Astrocyte (in vitro differentiated cells and primary cell): ENCODE measurements around the gene TBC1D2B. TPM values are rescaled to one million over a fixed set of nuclear protein-coding genes. Genes with fewer than 3 reads are reported as not detected.

ENCODE experiments used
- DNase-seq: peaks from one replicate; pipeline ENCODE4 v3.0.0-alpha.2; 2010; ENCODE audit warnings: low read depth
- FAIRE-seq: peaks from 2 replicates; lab custom pipeline; 2011; peaks lifted over from hg19 to GRCh38; lab: Jason Lieb, UNC
- H2AFZ ChIP-seq: 2 replicates; pipeline ENCODE4 v1.6.0; 2012; ENCODE audit warnings: low read depth, low read length, inconsistent platforms
- H3K27ac ChIP-seq: 2 replicates; pipeline ENCODE4 v1.5.1; 2011; ENCODE audit warnings: low read depth, low read length, inconsistent platforms
- H3K27me3 ChIP-seq: 2 replicates; pipeline ENCODE4 v1.6.0; 2011; ENCODE audit warnings: low read length, inconsistent platforms; ENCODE audit not compliant: insufficient read depth
- H3K36me3 ChIP-seq: 2 replicates; pipeline ENCODE4 v1.5.1; 2011; ENCODE audit warnings: low read length, inconsistent platforms; ENCODE audit not compliant: insufficient read depth
- H3K4me1 ChIP-seq: 2 replicates; pipeline ENCODE4 v1.5.1; 2011; ENCODE audit warnings: low read length, inconsistent platforms; ENCODE audit not compliant: insufficient read depth
- H3K4me2 ChIP-seq: 2 replicates; pipeline ENCODE4 v1.6.0; 2012; ENCODE audit warnings: low read length, inconsistent platforms
- H3K4me3 ChIP-seq: 2 replicates; pipeline ENCODE4 v1.5.1; 2011; ENCODE audit warnings: low read depth, mild to moderate bottlenecking, low read length, inconsistent platforms; ENCODE audit not compliant: insufficient read depth
- H3K79me2 ChIP-seq: 2 replicates; pipeline ENCODE4 v1.6.0; 2012; ENCODE audit warnings: mild to moderate bottlenecking, low read length, inconsistent platforms; ENCODE audit not compliant: insufficient read depth
- H3K9ac ChIP-seq: 2 replicates; pipeline ENCODE4 v1.6.0; 2012; ENCODE audit warnings: mild to moderate bottlenecking, low read length, inconsistent platforms
- H3K9me3 ChIP-seq: 2 replicates; pipeline ENCODE4 v1.5.1; 2012; ENCODE audit warnings: low read depth, mild to moderate bottlenecking, low read length, inconsistent platforms; ENCODE audit not compliant: insufficient read depth
- H4K20me1 ChIP-seq: 2 replicates; pipeline ENCODE4 v1.6.0; 2012; ENCODE audit warnings: low read length, inconsistent platforms; ENCODE audit not compliant: insufficient read depth
- H3K27ac Mint-ChIP-seq: one replicate; pipeline ENCODE4 v1.8.0; 2021; ENCODE audit warnings: mild to moderate bottlenecking, mixed read lengths; ENCODE audit not compliant: unreplicated experiment
- H3K27me3 Mint-ChIP-seq: one replicate; pipeline ENCODE4 v1.8.0; 2021; ENCODE audit warnings: low read depth, mixed read lengths; ENCODE audit not compliant: unreplicated experiment
- H3K36me3 Mint-ChIP-seq: one replicate; pipeline ENCODE4 v1.8.0; 2021; ENCODE audit warnings: low read depth, mixed read lengths; ENCODE audit not compliant: unreplicated experiment
- H3K4me1 Mint-ChIP-seq: one replicate; pipeline ENCODE4 v1.8.0; 2021; ENCODE audit warnings: low read depth, mixed read lengths; ENCODE audit not compliant: unreplicated experiment
- H3K4me3 Mint-ChIP-seq: one replicate; pipeline ENCODE4 v1.8.0; 2021; ENCODE audit warnings: mild to moderate bottlenecking, moderate library complexity, mixed read lengths; ENCODE audit not compliant: unreplicated experiment
- H3K9me3 Mint-ChIP-seq: one replicate; pipeline ENCODE4 v1.8.0; 2021; ENCODE audit warnings: mild to moderate bottlenecking, mixed read lengths; ENCODE audit not compliant: unreplicated experiment
- EZH2 ChIP-seq: IDR thresholded peaks from 2 replicates; pipeline ENCODE4 v1.6.1; 2012; ENCODE audit warnings: mild to moderate bottlenecking, low read length, inconsistent platforms; ENCODE audit not compliant: insufficient read depth
- total RNA-seq: library from RNA; stranded (reverse); gene quantifications from 2 replicates; pipeline ENCODE4 v1.2.1, GENCODE V29; 2021
- TF ChIP-seq, protein P1 (sequence below): IDR thresholded peaks from 2 replicates; pipeline ENCODE4 v1.5.1; 2011; ENCODE audit warnings: low read depth, mild to moderate bottlenecking, inconsistent platforms, low read length, moderate library complexity; ENCODE audit not compliant: insufficient read depth

Gene TBC1D2B
- total RNA-seq, 1 donor from 2014 or later, result 21.3 TPM

- Mint-ChIP-seq H3K36me3 (peaks cover 21% of the 10 kb centered on the region), H3K27me3 (peaks cover 4% of the 10 kb centered on the region), H3K9me3 (no peaks in the 10 kb centered on the region), H3K4me1 (peaks cover 14% of the 10 kb centered on the region), H3K4me3 (no peak overlapping the region), H3K27ac (no peak overlapping the region)
- Histone ChIP-seq H3K4me2 (no peak overlapping the region), H3K36me3 (no peaks in the 10 kb centered on the region), H3K9ac (no peak overlapping the region), H3K4me3 (no peak overlapping the region), H2AFZ (no peak overlapping the region), H4K20me1 (peaks cover 69% of the 10 kb centered on the region), H3K27me3 (no peaks in the 10 kb centered on the region), H3K4me1 (peaks cover 16% of the 10 kb centered on the region), H3K27ac (no peak overlapping the region), H3K9me3 (no peaks in the 10 kb centered on the region), H3K79me2 (peaks cover 19% of the 10 kb centered on the region)
- no peak for TF ChIP-seq EZH2
- TF ChIP-seq, protein P1, sequence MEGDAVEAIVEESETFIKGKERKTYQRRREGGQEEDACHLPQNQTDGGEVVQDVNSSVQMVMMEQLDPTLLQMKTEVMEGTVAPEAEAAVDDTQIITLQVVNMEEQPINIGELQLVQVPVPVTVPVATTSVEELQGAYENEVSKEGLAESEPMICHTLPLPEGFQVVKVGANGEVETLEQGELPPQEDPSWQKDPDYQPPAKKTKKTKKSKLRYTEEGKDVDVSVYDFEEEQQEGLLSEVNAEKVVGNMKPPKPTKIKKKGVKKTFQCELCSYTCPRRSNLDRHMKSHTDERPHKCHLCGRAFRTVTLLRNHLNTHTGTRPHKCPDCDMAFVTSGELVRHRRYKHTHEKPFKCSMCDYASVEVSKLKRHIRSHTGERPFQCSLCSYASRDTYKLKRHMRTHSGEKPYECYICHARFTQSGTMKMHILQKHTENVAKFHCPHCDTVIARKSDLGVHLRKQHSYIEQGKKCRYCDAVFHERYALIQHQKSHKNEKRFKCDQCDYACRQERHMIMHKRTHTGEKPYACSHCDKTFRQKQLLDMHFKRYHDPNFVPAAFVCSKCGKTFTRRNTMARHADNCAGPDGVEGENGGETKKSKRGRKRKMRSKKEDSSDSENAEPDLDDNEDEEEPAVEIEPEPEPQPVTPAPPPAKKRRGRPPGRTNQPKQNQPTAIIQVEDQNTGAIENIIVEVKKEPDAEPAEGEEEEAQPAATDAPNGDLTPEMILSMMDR, result no peak
- FAIRE-seq (no peak), DNase-seq (no peak)
These were observed 38.8 kb downstream of the TBC1D2B start for GRCh38 chr15:78038585-78039247.

GRCh38 chr15:78037779-78038305 lies 39.7 kb downstream of the TBC1D2B start:
- peaks cover 22% of the 10 kb centered on the region for H3K79me2 ChIP-seq
- H3K9ac ChIP-seq, result no peak overlapping the region
- Mint-ChIP-seq H3K4me3 (no peak overlapping the region), H3K27ac (no peak overlapping the region), H3K9me3 (no peaks in the 10 kb centered on the region), H3K27me3 (peaks cover 4% of the 10 kb centered on the region), H3K4me1 (peaks cover 14% of the 10 kb centered on the region), H3K36me3 (peaks cover 16% of the 10 kb centered on the region)
- no peak overlapping the region for H3K4me3 ChIP-seq
- peaks cover 63% of the 10 kb centered on the region for H4K20me1 ChIP-seq
- TF ChIP-seq EZH2, result no peak
- TF ChIP-seq, protein P1, result no peak
- no peak overlapping the region for H2AFZ ChIP-seq
- DNase-seq (no peak), FAIRE-seq (no peak)
- no peaks in the 10 kb centered on the region for H3K27me3 ChIP-seq
- H3K9me3 ChIP-seq, result no peaks in the 10 kb centered on the region
- H3K27ac ChIP-seq, result no peak overlapping the region
- H3K4me1 ChIP-seq, result peaks cover 16% of the 10 kb centered on the region
- H3K4me2 ChIP-seq, result no peak overlapping the region
- no peaks in the 10 kb centered on the region for H3K36me3 ChIP-seq

DNA sequence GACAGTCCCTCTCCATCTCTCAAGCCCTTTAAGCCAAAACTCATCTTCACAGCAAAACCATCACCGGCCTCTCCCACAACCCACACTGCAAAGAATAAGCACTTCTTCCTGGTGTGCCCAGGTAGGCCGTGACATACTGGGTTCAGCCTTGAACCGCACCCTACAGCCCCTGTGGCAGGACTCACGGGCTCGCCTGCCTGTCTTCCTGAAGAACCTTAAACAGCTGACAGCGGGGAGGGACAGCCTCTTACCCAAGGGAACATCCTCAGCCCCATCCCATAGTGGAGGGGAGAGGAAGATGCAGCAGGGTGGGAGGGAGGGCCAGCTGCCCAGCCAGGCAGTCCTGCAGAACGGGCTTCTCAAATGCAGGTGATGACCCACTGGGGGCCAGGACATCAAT lies 40.2 kb downstream of the TBC1D2B start:
- Histone ChIP-seq H3K36me3 (no peaks in the 10 kb centered on the region), H3K9me3 (no peaks in the 10 kb centered on the region), H3K4me1 (peaks cover 16% of the 10 kb centered on the region), H3K4me3 (no peak overlapping the region), H4K20me1 (peaks cover 60% of the 10 kb centered on the region), H3K79me2 (peaks cover 22% of the 10 kb centered on the region), H2AFZ (no peak overlapping the region), H3K27ac (no peak overlapping the region), H3K27me3 (no peaks in the 10 kb centered on the region), H3K4me2 (no peak overlapping the region), H3K9ac (no peak overlapping the region)
- Mint-ChIP-seq H3K4me3 (no peak overlapping the region), H3K4me1 (peaks cover 14% of the 10 kb centered on the region), H3K36me3 (peaks cover 14% of the 10 kb centered on the region), H3K9me3 (no peaks in the 10 kb centered on the region), H3K27me3 (peaks cover 4% of the 10 kb centered on the region), H3K27ac (no peak overlapping the region)
- no peak for DNase-seq
- no peak for TF ChIP-seq EZH2
- TF ChIP-seq, protein P1, result no peak
- no peak for FAIRE-seq
